Measurements from ENCODE around the gene MLLT1. TPM values are rescaled to one million over a fixed set of nuclear protein-coding genes. Genes with fewer than 3 reads are reported as not detected.

The MLLT1 gene
- total and polyA plus RNA-seq, 8 donors: 19.6 to 37.5 (median 25.4) TPM

GRCh38 chr19:6239871-6240676 is 39.7 kb downstream of the MLLT1 start:
- H3K4me3 ChIP-seq: no peak overlapping the region
- no peak for TF ChIP-seq CTCF (IDR thresholded peaks at IDR 0.05)
- intact Hi-C loops (cut with DNase I): no loop called here
- no peaks in the 10 kb centered on the region for H3K9me3 ChIP-seq
- H3K27me3 ChIP-seq: no peaks in the 10 kb centered on the region
- WGBS, 2 donors: 93% methylated on average over 24 of the region's 24 CpGs
- ATAC-seq (no peak), DNase-seq (peak in 1 of 6 donors; percentile 60), FAIRE-seq (no peak)
- no peak overlapping the region for H3K27ac ChIP-seq
- no peaks in the 10 kb centered on the region for H3K36me3 ChIP-seq
- H3K4me1 ChIP-seq: peaks cover 15 to 25% (median 22%) of the 10 kb centered on the region in 3 donors

GRCh38 chr19:6239401-6239844 is 40.4 kb downstream of the MLLT1 start:
- no peak for TF ChIP-seq CTCF (IDR thresholded peaks at IDR 0.05)
- peak overlapping the region in 2 of 4 donors; percentile 14 to 48 for H3K27ac ChIP-seq
- intact Hi-C loops (cut with DNase I): no loop called here
- H3K9me3 ChIP-seq: no peaks in the 10 kb centered on the region
- DNase-seq (peak in 3 of 6 donors; percentile 55 to 70 (median 61)), FAIRE-seq (no peak), ATAC-seq (peak in 3 of 4 donors; percentile 6 to 23 (median 21))
- H3K27me3 ChIP-seq: no peaks in the 10 kb centered on the region
- WGBS, 2 donors: 44 to 53% methylated on average over 11 of the region's 11 CpGs
- H3K36me3 ChIP-seq: no peaks in the 10 kb centered on the region
- H3K4me1 ChIP-seq: peaks cover 15 to 25% (median 22%) of the 10 kb centered on the region in 3 donors
- H3K4me3 ChIP-seq: no peak overlapping the region

GRCh38 chr19:6238643-6239281 is 41.0 kb downstream of the MLLT1 start:
- FAIRE-seq: no peak
- Histone ChIP-seq H3K36me3 (no peaks in the 10 kb centered on the region), H3K27me3 (no peaks in the 10 kb centered on the region), H3K9me3 (no peaks in the 10 kb centered on the region), H3K4me3 (no peak overlapping the region), H3K4me1 (peaks cover 21 to 29% (median 22%) of the 10 kb centered on the region in 3 donors), H3K27ac (peak overlapping the region in 3 of 4 donors; percentile 11 to 48 (median 14))
- no peak for TF ChIP-seq CTCF (IDR thresholded peaks at IDR 0.05)
- 51 to 60% methylated on average over 24 of the region's 24 CpGs for WGBS, 2 donors
- peak; percentile 15 to 40 (median 36) for ATAC-seq
- intact Hi-C loops (cut with DNase I): no loop called here
- peak in 4 of 6 donors; percentile 49 to 74 (median 59) for DNase-seq

- no peak for ATAC-seq
- Histone ChIP-seq H3K27me3 (no peaks in the 10 kb centered on the region), H3K4me1 (peaks cover 25 to 33% (median 28%) of the 10 kb centered on the region in 3 donors), H3K27ac (peak overlapping the region in 2 of 4 donors; percentile 11 to 48), H3K36me3 (no peaks in the 10 kb centered on the region), H3K4me3 (no peak overlapping the region), H3K9me3 (no peaks in the 10 kb centered on the region)
- TF ChIP-seq CTCF (IDR thresholded peaks at IDR 0.05): no peak
- FAIRE-seq: no peak
- WGBS, 2 donors: 21 to 59% methylated on average over 6 of the region's 6 CpGs
- DNase-seq: no peak
- intact Hi-C loops (cut with DNase I): no loop called here
These were observed 41.5 kb downstream of the MLLT1 start for GRCh38 chr19:6238256-6238642.
